Activated T-helper 1 cell treated with anti-CD3 and anti-CD28 coated beads, Interleukin-12 subunit alpha, Interleukin-12 subunit beta, Interleukin-2, Interleukin-4 antibody, amounts not matched to agents 30 ng/mL and 10 ng/mL and 1 ng/mL, durations not matched to agents 14 hours and 24 hours and 36 hours (primary cell): ENCODE results near the gene CAMSAP2. TPM values are rescaled to one million over a fixed set of nuclear protein-coding genes. Genes with fewer than 3 reads are reported as not detected.
A peak's percentile ranks its signal among the peaks of the same experiment; 100 is the strongest.

ENCODE experiments used
- DNase-seq: peaks from one replicate; pipeline ENCODE4 v3.0.0; 2021; ENCODE audit warnings: low spot score
- H3K27ac Mint-ChIP-seq: one replicate; pipeline ENCODE4 v1.8.0; 2021; ENCODE audit warnings: mild to moderate bottlenecking, mixed read lengths
- H3K27me3 Mint-ChIP-seq: one replicate; pipeline ENCODE4 v1.8.0; 2022; ENCODE audit warnings: mild to moderate bottlenecking, moderate library complexity, mixed read lengths; ENCODE audit not compliant: insufficient read depth
- H3K36me3 Mint-ChIP-seq: one replicate; pipeline ENCODE4 v1.8.0; 2021; ENCODE audit warnings: low read depth, mixed read lengths
- H3K4me1 Mint-ChIP-seq: one replicate; pipeline ENCODE4 v1.8.0; 2021; ENCODE audit warnings: low read depth, mixed read lengths
- H3K4me3 Mint-ChIP-seq: one replicate; pipeline ENCODE4 v1.8.0; 2021; ENCODE audit warnings: mild to moderate bottlenecking, moderate library complexity, mixed read lengths
- H3K9me3 Mint-ChIP-seq: one replicate; pipeline ENCODE4 v1.8.0; 2021; ENCODE audit warnings: mixed read lengths
- intact Hi-C: fragments of 100-400 bp; cut with micrococcal nuclease; formaldehyde crosslinking; loops from one replicate; pipeline ENCODE4 v1.15.1; 2024
- total RNA-seq: library from RNA; stranded (reverse); gene quantifications from 2 replicates; pipeline ENCODE4 v1.2.3, GENCODE V29; 2022

Gene CAMSAP2
- total RNA-seq, 1 donor from 2014 or later, result 0.83 TPM

DNA sequence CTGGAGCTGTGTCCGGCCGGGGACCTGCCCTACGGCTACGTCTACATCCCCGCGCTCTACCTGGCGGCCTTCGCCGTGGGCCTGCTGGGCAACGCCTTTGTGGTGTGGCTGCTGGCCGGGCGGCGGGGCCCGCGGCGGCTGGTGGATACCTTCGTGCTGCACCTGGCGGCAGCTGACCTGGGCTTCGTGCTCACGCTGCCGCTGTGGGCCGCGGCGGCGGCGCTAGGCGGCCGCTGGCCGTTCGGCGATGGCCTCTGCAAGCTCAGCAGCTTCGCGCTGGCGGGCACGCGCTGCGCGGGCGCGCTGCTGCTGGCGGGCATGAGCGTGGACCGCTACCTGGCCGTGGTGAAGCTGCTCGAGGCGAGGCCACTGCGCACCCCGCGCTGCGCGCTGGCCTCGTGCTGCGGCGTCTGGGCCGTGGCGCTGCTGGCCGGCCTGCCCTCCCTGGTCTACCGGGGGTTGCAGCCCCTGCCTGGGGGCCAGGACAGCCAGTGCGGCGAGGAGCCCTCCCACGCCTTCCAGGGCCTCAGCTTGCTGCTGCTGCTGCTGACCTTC, 134.5 kb downstream of the CAMSAP2 start:
- Mint-ChIP-seq H3K36me3 (no peaks in the 10 kb centered on the region), H3K9me3 (no peaks in the 10 kb centered on the region), H3K4me3 (no peak overlapping the region), H3K27ac (no peak overlapping the region), H3K27me3 (peaks cover 51% of the 10 kb centered on the region), H3K4me1 (peaks cover 14% of the 10 kb centered on the region)
- no peak for DNase-seq
- intact Hi-C loops, result no loop called here

DNA sequence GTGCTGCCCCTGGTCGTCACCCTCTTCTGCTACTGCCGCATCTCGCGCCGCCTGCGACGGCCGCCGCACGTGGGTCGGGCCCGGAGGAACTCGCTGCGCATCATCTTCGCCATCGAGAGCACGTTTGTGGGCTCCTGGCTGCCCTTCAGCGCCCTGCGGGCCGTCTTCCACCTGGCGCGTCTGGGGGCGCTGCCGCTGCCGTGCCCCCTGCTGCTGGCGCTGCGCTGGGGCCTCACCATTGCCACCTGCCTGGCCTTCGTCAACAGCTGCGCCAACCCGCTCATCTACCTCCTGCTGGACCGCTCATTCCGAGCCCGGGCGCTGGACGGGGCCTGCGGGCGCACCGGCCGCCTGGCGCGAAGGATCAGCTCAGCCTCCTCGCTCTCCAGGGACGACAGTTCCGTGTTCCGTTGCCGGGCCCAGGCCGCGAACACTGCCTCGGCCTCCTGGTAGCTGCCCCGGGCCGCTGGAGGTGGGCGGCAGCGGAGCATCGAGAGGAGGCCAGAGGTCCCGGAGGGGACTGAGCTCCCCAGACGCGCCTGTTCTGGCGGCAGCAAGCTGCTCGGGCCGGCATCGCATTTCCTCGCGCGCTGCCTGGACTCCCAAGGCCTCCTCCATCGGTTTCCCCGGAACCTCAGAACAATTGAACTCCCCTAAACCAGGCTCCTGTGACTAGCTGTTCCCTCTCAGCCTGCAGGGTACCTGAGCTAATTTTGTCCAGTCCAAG, 135.1 kb downstream of the CAMSAP2 start:
- H3K27ac Mint-ChIP-seq, result no peak overlapping the region
- intact Hi-C loops, result no loop called here
- H3K4me1 Mint-ChIP-seq, result peaks cover 18% of the 10 kb centered on the region
- H3K9me3 Mint-ChIP-seq, result no peaks in the 10 kb centered on the region
- no peaks in the 10 kb centered on the region for H3K36me3 Mint-ChIP-seq
- no peak overlapping the region for H3K4me3 Mint-ChIP-seq
- no peak for DNase-seq
- H3K27me3 Mint-ChIP-seq, result peaks cover 51% of the 10 kb centered on the region

DNA sequence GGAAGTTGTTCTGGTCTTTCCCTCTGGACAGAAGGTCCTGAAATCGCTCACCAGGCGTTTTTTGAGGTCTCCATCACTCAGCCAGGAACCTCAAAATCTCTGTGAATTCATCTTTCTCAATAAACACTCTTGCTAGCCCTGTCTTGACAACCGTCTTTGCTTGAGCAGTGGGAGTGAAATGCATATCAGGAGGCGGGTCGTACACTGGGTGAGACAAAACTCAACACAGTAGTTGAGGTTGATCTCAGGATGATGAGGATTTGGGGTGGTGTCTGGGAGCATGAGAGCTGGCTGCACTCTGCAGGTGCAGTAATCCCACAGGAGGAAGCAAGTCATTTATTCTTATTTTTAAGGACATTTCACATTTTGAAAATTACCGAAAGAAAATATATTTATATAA, 136.0 kb downstream of the CAMSAP2 start:
- Mint-ChIP-seq H3K4me1 (peaks cover 13% of the 10 kb centered on the region), H3K4me3 (no peak overlapping the region), H3K27ac (no peak overlapping the region), H3K36me3 (no peaks in the 10 kb centered on the region), H3K9me3 (no peaks in the 10 kb centered on the region), H3K27me3 (peaks cover 49% of the 10 kb centered on the region)
- intact Hi-C loops, result no loop called here
- DNase-seq, result no peak

DNA sequence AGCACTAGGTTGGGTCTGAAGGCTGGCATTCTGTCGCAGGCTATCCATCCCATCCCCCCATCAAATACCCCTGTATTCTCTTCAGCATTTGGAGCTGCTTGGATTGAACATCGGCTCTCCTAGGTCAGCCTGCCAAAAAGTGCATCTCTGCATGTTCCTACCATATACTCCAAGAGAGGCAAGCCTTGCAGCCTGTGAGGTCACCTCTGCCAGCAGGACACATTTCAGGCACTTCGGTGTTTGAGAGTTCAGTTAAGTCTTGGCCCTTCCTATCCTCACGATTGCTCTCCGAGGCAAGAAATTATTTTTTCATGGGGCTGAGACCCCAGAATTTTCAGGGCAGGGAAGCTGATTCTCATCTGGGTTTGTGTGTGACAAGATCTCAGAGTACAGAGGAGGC, 136.7 kb downstream of the CAMSAP2 start:
- Mint-ChIP-seq H3K4me1 (peaks cover 8% of the 10 kb centered on the region), H3K27me3 (peaks cover 54% of the 10 kb centered on the region), H3K9me3 (no peaks in the 10 kb centered on the region)

DNA sequence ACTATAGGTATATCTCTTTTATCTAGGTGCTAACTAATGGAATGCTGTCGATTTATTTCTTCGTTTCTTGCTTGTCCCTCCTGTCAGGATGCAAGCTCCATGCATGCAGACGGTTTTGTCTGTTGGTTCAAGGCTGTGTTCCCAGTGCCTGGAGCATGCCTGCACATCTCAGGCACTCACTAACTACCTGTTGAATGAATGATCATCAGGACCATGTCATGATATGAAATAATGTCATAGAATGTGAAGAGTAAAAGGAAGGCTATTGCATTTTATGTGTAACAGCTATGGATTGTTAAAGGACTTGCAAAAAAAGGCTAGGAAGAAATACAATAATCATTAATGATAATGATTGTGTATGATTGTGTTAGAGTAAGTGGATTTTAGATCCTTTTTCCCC, 138.3 kb downstream of the CAMSAP2 start:
- no peak for DNase-seq
- intact Hi-C loops, result no loop called here
- Mint-ChIP-seq H3K9me3 (no peaks in the 10 kb centered on the region), H3K36me3 (no peaks in the 10 kb centered on the region), H3K4me3 (no peak overlapping the region), H3K27me3 (peaks cover 52% of the 10 kb centered on the region), H3K4me1 (peaks cover 8% of the 10 kb centered on the region), H3K27ac (no peak overlapping the region)

More for the DNA sequence above, 136.7 kb downstream of the CAMSAP2 start:
- Mint-ChIP-seq H3K36me3 (no peaks in the 10 kb centered on the region), H3K27ac (no peak overlapping the region), H3K4me3 (no peak overlapping the region)
- intact Hi-C loops, result no loop called here
- DNase-seq, result no peak

DNA sequence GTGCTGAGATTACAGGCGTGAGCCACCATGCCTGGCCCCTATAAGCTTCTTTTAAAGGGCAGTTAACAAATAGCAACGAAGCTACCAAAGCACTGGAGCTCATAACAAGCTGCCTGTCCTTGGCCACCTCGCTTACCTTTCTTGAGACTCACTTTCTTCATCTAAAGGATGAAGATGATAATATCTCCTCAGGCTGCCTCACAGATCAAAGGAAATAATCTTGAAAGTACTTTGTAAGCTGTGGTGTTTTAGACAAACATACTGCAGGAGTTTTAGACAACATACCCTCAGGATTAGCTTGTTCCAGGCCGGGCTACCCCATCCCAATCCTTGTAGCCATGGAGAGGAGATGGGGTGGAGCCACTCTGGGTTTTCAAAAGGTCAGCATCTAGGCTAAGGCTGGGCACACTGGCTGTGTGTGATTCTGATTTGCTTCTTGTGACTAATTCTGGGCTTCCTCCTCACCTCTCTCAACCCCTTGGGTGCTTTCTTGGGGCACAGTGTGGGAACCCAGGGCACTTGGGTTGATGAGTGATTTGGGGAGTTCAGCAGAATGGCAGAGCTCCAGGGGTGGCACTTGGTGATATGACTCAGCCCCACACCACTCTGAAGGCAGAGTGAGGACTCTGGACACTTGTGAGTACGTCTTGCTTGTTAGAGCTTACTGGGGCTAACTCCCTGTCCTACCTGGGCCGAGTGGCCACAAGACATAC, 139.3 kb downstream of the CAMSAP2 start:
- no peak overlapping the region for H3K27ac Mint-ChIP-seq
- H3K36me3 Mint-ChIP-seq, result no peaks in the 10 kb centered on the region
- no peak overlapping the region for H3K4me3 Mint-ChIP-seq
- intact Hi-C loops, result loop anchor here (1.0 kb wide), 2 partner anchors 11 to 12 kb away; no protein-coding TSS in a partner anchor
- peaks cover 8% of the 10 kb centered on the region for H3K4me1 Mint-ChIP-seq
- DNase-seq, result no peak
- H3K27me3 Mint-ChIP-seq, result peaks cover 52% of the 10 kb centered on the region
- H3K9me3 Mint-ChIP-seq, result no peaks in the 10 kb centered on the region

DNA sequence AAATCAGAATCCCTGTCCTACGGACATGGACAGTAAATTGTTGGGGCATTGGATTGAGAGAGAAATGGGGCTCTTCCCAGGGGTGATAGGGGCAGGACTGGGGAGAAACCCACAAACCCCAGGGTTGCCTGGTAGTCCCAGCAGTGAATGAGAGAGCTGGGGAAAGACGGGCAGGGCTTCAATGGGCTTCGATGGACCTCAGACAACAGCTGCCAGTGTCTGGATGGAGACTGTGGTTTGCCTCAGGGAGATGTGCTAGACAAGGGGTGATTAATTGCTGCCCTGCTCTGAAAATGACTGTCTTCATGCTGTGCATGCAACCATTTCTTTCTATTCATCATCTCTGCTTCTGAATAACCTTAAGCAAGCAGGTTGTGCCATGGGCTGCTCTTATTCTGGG, 141.5 kb downstream of the CAMSAP2 start:
- Mint-ChIP-seq H3K27ac (no peak overlapping the region), H3K4me3 (no peak overlapping the region), H3K36me3 (no peaks in the 10 kb centered on the region), H3K9me3 (no peaks in the 10 kb centered on the region), H3K27me3 (peaks cover 53% of the 10 kb centered on the region), H3K4me1 (peaks cover 8% of the 10 kb centered on the region)
- intact Hi-C loops, result no loop called here
- no peak for DNase-seq

DNA sequence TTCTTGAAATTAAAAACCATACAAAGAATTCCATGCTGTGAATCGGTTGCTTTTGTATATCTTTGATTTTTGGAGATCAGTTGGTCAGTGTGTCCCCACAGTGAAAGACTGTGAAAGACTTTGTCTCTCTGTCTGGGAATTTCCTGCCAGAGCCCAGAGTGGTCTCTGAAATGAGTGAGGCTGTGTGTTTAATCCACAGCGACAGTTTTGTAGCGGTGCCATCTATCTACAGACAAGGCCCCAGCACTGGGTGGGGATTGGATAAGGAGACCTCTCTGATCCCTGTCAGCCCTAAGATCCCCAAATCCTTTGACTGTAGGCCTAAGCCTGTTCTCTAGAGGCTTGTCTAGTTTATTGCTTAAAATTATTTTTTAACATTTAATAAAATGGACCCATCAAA, 144.4 kb downstream of the CAMSAP2 start:
- Mint-ChIP-seq H3K36me3 (no peaks in the 10 kb centered on the region), H3K27ac (no peak overlapping the region), H3K27me3 (peaks cover 39% of the 10 kb centered on the region), H3K4me1 (peaks cover 12% of the 10 kb centered on the region), H3K9me3 (no peaks in the 10 kb centered on the region), H3K4me3 (no peak overlapping the region)
- no peak for DNase-seq
- intact Hi-C loops, result no loop called here

DNA sequence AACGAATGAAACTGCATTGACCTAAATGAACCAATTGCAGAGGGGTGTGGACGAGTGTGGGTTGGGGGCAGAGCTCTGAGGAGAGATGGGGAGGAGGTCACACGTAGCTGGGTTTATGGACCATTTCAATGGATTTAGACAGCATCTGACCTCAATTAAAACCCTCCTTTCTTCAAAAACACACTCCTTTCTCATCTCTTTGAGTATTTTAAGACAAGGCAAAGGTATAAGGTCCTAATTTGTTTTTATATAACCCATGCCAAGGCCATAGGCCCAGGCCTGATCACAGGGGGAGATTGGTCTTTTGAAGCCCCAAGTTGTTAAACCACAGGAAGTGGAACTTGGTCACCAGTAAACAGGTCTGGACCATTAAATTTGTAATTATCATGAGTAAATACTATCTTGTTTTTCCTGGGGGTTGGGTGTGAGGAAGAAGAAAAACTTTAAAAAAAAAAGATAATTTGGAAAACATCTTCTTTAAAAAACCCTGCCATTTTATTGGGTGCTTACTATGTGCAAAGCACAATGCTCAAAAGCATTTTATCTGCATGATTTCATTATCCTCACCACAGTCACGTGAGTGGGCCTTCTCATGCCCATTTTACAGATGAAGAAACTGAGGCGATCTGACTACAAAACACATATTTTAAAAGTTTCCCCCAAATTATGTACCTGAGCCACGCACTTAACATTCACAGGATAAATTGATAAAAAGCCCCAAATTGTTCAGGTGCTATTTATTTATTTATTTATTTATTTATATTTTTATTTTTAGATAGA, 147.1 kb downstream of the CAMSAP2 start:
- H3K27me3 Mint-ChIP-seq, result peaks cover 42% of the 10 kb centered on the region
- intact Hi-C loops, result loop anchor here (5.0 kb wide), 2 partner anchors 259 to 944 kb away; no protein-coding TSS in a partner anchor

DNA sequence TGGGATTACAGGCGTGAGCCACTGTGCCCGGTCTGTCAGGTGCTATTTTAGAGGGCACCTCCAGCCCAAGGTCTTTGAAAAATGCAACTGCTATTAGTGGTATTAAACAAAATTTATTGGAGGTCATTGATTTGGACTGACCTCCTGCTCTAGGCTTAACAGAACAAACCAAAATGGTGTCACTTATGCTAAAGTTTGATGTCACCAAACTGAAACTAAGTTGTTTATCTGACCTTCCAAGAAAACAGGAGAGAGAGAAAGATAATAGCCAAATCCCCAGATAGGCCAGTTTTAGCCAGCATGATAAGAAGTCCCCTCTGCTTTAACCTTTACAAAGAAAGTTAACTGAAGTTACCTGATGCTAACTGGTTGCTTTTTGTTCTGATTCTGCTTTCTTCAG, 147.9 kb downstream of the CAMSAP2 start:
- Mint-ChIP-seq H3K4me1 (peaks cover 30% of the 10 kb centered on the region), H3K36me3 (no peaks in the 10 kb centered on the region), H3K4me3 (no peak overlapping the region), H3K27ac (no peak overlapping the region), H3K9me3 (no peaks in the 10 kb centered on the region), H3K27me3 (peaks cover 39% of the 10 kb centered on the region)
- intact Hi-C loops, result loop anchor here (5.0 kb wide), 2 partner anchors 259 to 944 kb away; no protein-coding TSS in a partner anchor
- no peak for DNase-seq

More for the DNA sequence above, 147.1 kb downstream of the CAMSAP2 start:
- H3K9me3 Mint-ChIP-seq, result no peaks in the 10 kb centered on the region
- H3K4me3 Mint-ChIP-seq, result no peak overlapping the region
- DNase-seq, result no peak
- H3K36me3 Mint-ChIP-seq, result no peaks in the 10 kb centered on the region
- no peak overlapping the region for H3K27ac Mint-ChIP-seq
- peaks cover 30% of the 10 kb centered on the region for H3K4me1 Mint-ChIP-seq

DNA sequence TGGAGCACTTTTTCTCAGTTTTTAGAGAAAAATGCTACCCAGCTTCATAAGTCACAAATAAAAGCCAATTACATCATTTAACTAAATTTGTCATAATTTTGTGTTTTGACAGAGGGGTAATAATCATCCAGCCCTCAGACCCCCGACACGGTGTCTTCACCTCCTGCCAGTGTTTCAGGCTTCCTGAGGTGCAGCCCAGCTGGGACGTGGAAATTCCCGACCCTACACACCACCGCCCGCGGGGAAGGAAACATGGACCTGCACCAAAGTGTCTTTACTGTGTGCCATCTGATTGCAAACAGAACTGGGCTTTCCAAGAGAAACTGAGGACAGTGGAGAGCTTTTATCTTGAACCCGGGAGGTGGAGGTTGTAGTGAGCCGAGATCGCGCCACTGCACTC, 148.3 kb downstream of the CAMSAP2 start:
- H3K27ac Mint-ChIP-seq, result no peak overlapping the region
- H3K4me1 Mint-ChIP-seq, result peaks cover 33% of the 10 kb centered on the region
- H3K27me3 Mint-ChIP-seq, result peaks cover 41% of the 10 kb centered on the region
- no peak overlapping the region for H3K4me3 Mint-ChIP-seq
- DNase-seq, result no peak
- no peaks in the 10 kb centered on the region for H3K36me3 Mint-ChIP-seq
- H3K9me3 Mint-ChIP-seq, result no peaks in the 10 kb centered on the region
- intact Hi-C loops, result loop anchor here (5.0 kb wide), 2 partner anchors 260 to 945 kb away; no protein-coding TSS in a partner anchor

DNA sequence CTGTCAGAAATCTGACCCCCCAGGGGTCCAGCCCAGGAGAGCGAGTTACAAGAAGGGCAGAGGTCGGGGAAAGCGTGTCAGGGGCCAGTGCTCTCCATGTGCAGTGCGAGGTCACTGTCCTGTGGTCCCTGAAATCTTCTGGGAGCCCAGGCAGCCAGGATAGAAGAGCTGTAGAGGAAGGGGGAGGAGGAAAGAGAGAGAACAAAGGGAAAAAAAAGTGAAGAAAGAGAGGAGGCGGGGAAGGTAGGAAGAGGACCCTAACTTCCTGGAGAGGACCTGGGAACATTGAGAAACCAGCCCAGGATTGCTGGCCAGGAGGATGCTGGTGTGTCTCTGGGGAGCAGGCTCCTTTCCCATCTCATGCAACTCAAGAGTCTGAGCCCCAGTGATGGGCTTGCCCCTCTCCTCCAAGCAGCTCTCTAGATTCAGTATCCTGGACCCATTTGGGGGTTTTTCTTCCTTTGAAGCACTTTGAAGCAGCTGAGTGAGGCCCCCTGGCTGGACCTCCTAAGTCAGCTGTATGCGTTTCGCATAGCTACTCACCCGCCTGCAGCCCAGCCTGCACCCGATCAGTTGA, 149.2 kb downstream of the CAMSAP2 start:
- DNase-seq, result no peak
- Mint-ChIP-seq H3K4me1 (peaks cover 36% of the 10 kb centered on the region), H3K9me3 (no peaks in the 10 kb centered on the region), H3K36me3 (no peaks in the 10 kb centered on the region), H3K4me3 (no peak overlapping the region), H3K27me3 (peaks cover 47% of the 10 kb centered on the region), H3K27ac (peak overlapping the region; percentile 36)
- intact Hi-C loops, result loop anchor here (1.0 to 5.0 kb wide), 3 partner anchors 22 to 946 kb away; no protein-coding TSS in a partner anchor
